Muscle of leg (tissue), 11 donors: ENCODE measurements around the gene SHISA7. TPM values are rescaled to one million over a fixed set of nuclear protein-coding genes. Genes with fewer than 3 reads are reported as not detected.

Experiments used
- DNase-seq: peaks from one replicate; pipeline ENCODE4 v3.0.0; 2013
- H3K27ac ChIP-seq: one replicate; pipeline ENCODE4 v1.5.1; 2013; ENCODE audit warnings: mild to moderate bottlenecking, low read length, control low read depth
- H3K27me3 ChIP-seq: one replicate; pipeline ENCODE4 v1.6.1; 2013; ENCODE audit warnings: low read length; ENCODE audit not compliant: control insufficient read depth, insufficient read depth
- H3K36me3 ChIP-seq: one replicate; pipeline ENCODE4 v1.6.1; 2013; ENCODE audit warnings: low read length; ENCODE audit not compliant: control insufficient read depth, insufficient read depth
- H3K4me1 ChIP-seq: one replicate; pipeline ENCODE4 v1.6.1; 2013; ENCODE audit warnings: low read length; ENCODE audit not compliant: control insufficient read depth, insufficient read depth
- H3K4me3 ChIP-seq: one replicate; pipeline ENCODE4 v1.5.1; 2013; ENCODE audit warnings: low read length, control low read depth
- H3K9me3 ChIP-seq: replicated peaks from 2 replicates; pipeline ENCODE4 v1.6.1; 2013; ENCODE audit warnings: low read depth, low read length; ENCODE audit not compliant: control insufficient read depth
- WGBS: methylation state at CpG from one replicate; pipeline ENCODE4 v1.1.5; 2013; ENCODE audit warnings: missing lambda C conversion rate; ENCODE audit not compliant: insufficient coverage; 5-methylcytosine and 5-hydroxymethylcytosine counted together
- polyA plus RNA-seq, 8 donors: library from polyadenylated mRNA; unstranded; fragments of 120-200 nt; gene quantifications; one replicate each; pipeline versions ENCODE4 v1.2.1 to v1.2.3, GENCODE V29; 2013; ENCODE audit warnings: inconsistent platforms in 1 of 8, low replicate concordance in 1 of 8; ENCODE audit not compliant: insufficient read length in 8 of 8, insufficient read depth in 1 of 8
- total RNA-seq: library from RNA; stranded (reverse); fragments of 120-200 nt; gene quantifications from one replicate; pipeline ENCODE4 v1.2.4, GENCODE V29; 2013

Gene SHISA7
- total and polyA plus RNA-seq, 9 donors = under 0.01 to 0.32 (median 0.16) TPM

GRCh38 chr19:55400281-55401087 lies 42.6 kb downstream of the SHISA7 start:
- H3K9me3 ChIP-seq = no peaks in the 10 kb centered on the region
- H3K4me3 ChIP-seq = no peak overlapping the region
- 83% methylated on average over 9 of the region's 14 CpGs for WGBS
- no peak for DNase-seq
- no peak overlapping the region for H3K27ac ChIP-seq
- peaks cover 47% of the 10 kb centered on the region for H3K36me3 ChIP-seq
- H3K4me1 ChIP-seq = peaks cover 3% of the 10 kb centered on the region
- H3K27me3 ChIP-seq = no peaks in the 10 kb centered on the region

GRCh38 chr19:55398200-55398925 lies 44.7 kb downstream of the SHISA7 start:
- Histone ChIP-seq H3K27ac (no peak overlapping the region), H3K4me3 (no peak overlapping the region), H3K4me1 (no peaks in the 10 kb centered on the region), H3K9me3 (no peaks in the 10 kb centered on the region), H3K27me3 (no peaks in the 10 kb centered on the region), H3K36me3 (peaks cover 34% of the 10 kb centered on the region)
- 84% methylated on average over 6 of the region's 12 CpGs for WGBS
- no peak for DNase-seq

GRCh38 chr19:55392820-55393761 lies 50.0 kb downstream of the SHISA7 start:
- 12% methylated on average over 11 of the region's 18 CpGs for WGBS

GRCh38 chr19:55391702-55392615 lies 51.1 kb downstream of the SHISA7 start:
- Histone ChIP-seq H3K36me3 (peaks cover 45% of the 10 kb centered on the region), H3K27ac (no peak overlapping the region), H3K9me3 (no peaks in the 10 kb centered on the region), H3K4me1 (peaks cover 29% of the 10 kb centered on the region), H3K4me3 (no peak overlapping the region), H3K27me3 (no peaks in the 10 kb centered on the region)
- WGBS = 64% methylated on average over 12 of the region's 18 CpGs
- DNase-seq = no peak

More at GRCh38 chr19:55392820-55393761, 50.0 kb downstream of the SHISA7 start:
- H3K4me1 ChIP-seq = peaks cover 18% of the 10 kb centered on the region
- peaks cover 33% of the 10 kb centered on the region for H3K36me3 ChIP-seq
- no peaks in the 10 kb centered on the region for H3K27me3 ChIP-seq
- H3K27ac ChIP-seq = no peak overlapping the region
- H3K4me3 ChIP-seq = no peak overlapping the region
- no peak for DNase-seq
- no peaks in the 10 kb centered on the region for H3K9me3 ChIP-seq

- no peak overlapping the region for H3K27ac ChIP-seq
- peaks cover 50% of the 10 kb centered on the region for H3K36me3 ChIP-seq
- no peak for DNase-seq
- 66% methylated on average over 7 of the region's 12 CpGs for WGBS
- no peaks in the 10 kb centered on the region for H3K27me3 ChIP-seq
- H3K9me3 ChIP-seq = no peaks in the 10 kb centered on the region
- no peak overlapping the region for H3K4me3 ChIP-seq
- peaks cover 36% of the 10 kb centered on the region for H3K4me1 ChIP-seq
These were observed 51.9 kb downstream of the SHISA7 start for GRCh38 chr19:55391191-55391670.

- no peaks in the 10 kb centered on the region for H3K9me3 ChIP-seq
- peaks cover 50% of the 10 kb centered on the region for H3K36me3 ChIP-seq
These were observed 52.6 kb downstream of the SHISA7 start for GRCh38 chr19:55390461-55390880.

GRCh38 chr19:55389386-55390317 lies 53.4 kb downstream of the SHISA7 start:
- 75% methylated on average over 14 of the region's 21 CpGs for WGBS
- Histone ChIP-seq H3K4me3 (no peak overlapping the region), H3K4me1 (peaks cover 41% of the 10 kb centered on the region), H3K9me3 (no peaks in the 10 kb centered on the region), H3K27me3 (no peaks in the 10 kb centered on the region), H3K36me3 (peaks cover 50% of the 10 kb centered on the region), H3K27ac (no peak overlapping the region)
- DNase-seq = no peak

More at GRCh38 chr19:55390461-55390880, 52.6 kb downstream of the SHISA7 start:
- no peak for DNase-seq
- Histone ChIP-seq H3K4me3 (no peak overlapping the region), H3K27me3 (no peaks in the 10 kb centered on the region), H3K27ac (peak overlapping the region; percentile 7), H3K4me1 (peaks cover 36% of the 10 kb centered on the region)
- 67% methylated on average over 3 of the region's 7 CpGs for WGBS

- H3K27ac ChIP-seq = no peak overlapping the region
- H3K27me3 ChIP-seq = no peaks in the 10 kb centered on the region
- no peak overlapping the region for H3K4me3 ChIP-seq
- H3K4me1 ChIP-seq = peaks cover 51% of the 10 kb centered on the region
- peaks cover 50% of the 10 kb centered on the region for H3K36me3 ChIP-seq
- H3K9me3 ChIP-seq = no peaks in the 10 kb centered on the region
- WGBS = 82% methylated on average over 10 of the region's 24 CpGs
- no peak for DNase-seq
These were observed 55.2 kb downstream of the SHISA7 start for GRCh38 chr19:55387736-55388497.
